Measurements from ENCODE around the gene GSTT2.
"Not testable (repeated sequence)": the region's sequence is repeated elsewhere in the genome, so short reads cannot be mapped to it uniquely, and the experiment has no call there.

Gene GSTT2

GRCh38 chr22:23974345-23974744 is 5.6 kb upstream of the GSTT2 start, which contains the start of gene DDT:
DDT (minus strand) TSS chr22:23974441; CDS start chr22:23974414, 27 bp downstream.
- not testable (repeated sequence) for DNase-seq (ENCODE audit: low read depth in 3 of 3)

- not testable (repeated sequence) for DNase-seq (ENCODE audit: low read depth in 3 of 3)
These were observed 5.0 kb upstream of the GSTT2 start for GRCh38 chr22:23974836-23975352.

- DNase-seq (ENCODE audit: low read depth in 3 of 3): not testable (repeated sequence)
These were observed 2.6 kb upstream of the GSTT2 start for GRCh38 chr22:23977304-23977703.

GRCh38 chr22:23980567-23980966 is 633 bp downstream of the GSTT2 start:
- not testable (repeated sequence) for DNase-seq (ENCODE audit: low read depth in 3 of 3)

GRCh38 chr22:23984430-23984829 is 4.5 kb downstream of the GSTT2 start:
- DNase-seq (ENCODE audit: low read depth in 3 of 3): peak in 1 of 3 donors; percentile 58

GRCh38 chr22:23986089-23986488 is 6.2 kb downstream of the GSTT2 start:
- DNase-seq (ENCODE audit: low read depth in 3 of 3): not testable (repeated sequence)

- DNase-seq (ENCODE audit: low read depth in 3 of 3): not testable (repeated sequence)
These were observed 6.7 kb downstream of the GSTT2 start for GRCh38 chr22:23986538-23987178.

GRCh38 chr22:23989583-23990244 is 9.8 kb downstream of the GSTT2 start:
- DNase-seq (ENCODE audit: low read depth in 3 of 3): not testable (repeated sequence)

- DNase-seq (ENCODE audit: low read depth in 3 of 3): not testable (repeated sequence)
These were observed 13.1 kb downstream of the GSTT2 start for GRCh38 chr22:23993080-23993479.

GRCh38 chr22:23993581-23994177 is 13.7 kb downstream of the GSTT2 start:
- not testable (repeated sequence) for DNase-seq (ENCODE audit: low read depth in 3 of 3)

GRCh38 chr22:23997092-23997491 is 17.2 kb downstream of the GSTT2 start:
- DNase-seq (ENCODE audit: low read depth in 3 of 3): no peak

GRCh38 chr22:23999779-24000178 is 19.8 kb downstream of the GSTT2 start:
- DNase-seq (ENCODE audit: low read depth in 3 of 3): not testable (repeated sequence)

- DNase-seq (ENCODE audit: low read depth in 3 of 3): no peak
These were observed 21.4 kb downstream of the GSTT2 start for GRCh38 chr22:24001314-24001713.

GRCh38 chr22:24002272-24002671 is 22.3 kb downstream of the GSTT2 start:
- no peak for DNase-seq (ENCODE audit: low read depth in 3 of 3)

GRCh38 chr22:24002851-24003250 is 22.9 kb downstream of the GSTT2 start:
- DNase-seq (ENCODE audit: low read depth in 3 of 3): no peak

- DNase-seq (ENCODE audit: low read depth in 3 of 3): no peak
These were observed 24.0 kb downstream of the GSTT2 start for GRCh38 chr22:24003887-24004286.

GRCh38 chr22:24005201-24005600 is 25.3 kb downstream of the GSTT2 start, which contains the start of gene GSTT4:
GSTT4 (minus strand) TSS chr22:24005453; CDS start chr22:24005356, 97 bp downstream.
- no peak for DNase-seq (ENCODE audit: low read depth in 3 of 3)

GRCh38 chr22:24006207-24006913 is 26.4 kb downstream of the GSTT2 start:
- DNase-seq (ENCODE audit: low read depth in 3 of 3): no peak

GRCh38 chr22:24006914-24007214 is 26.9 kb downstream of the GSTT2 start:
- no peak for DNase-seq (ENCODE audit: low read depth in 3 of 3)

- no peak for DNase-seq (ENCODE audit: low read depth in 3 of 3)
These were observed 27.5 kb downstream of the GSTT2 start for GRCh38 chr22:24007253-24008021.

GRCh38 chr22:24008022-24008283 is 28.0 kb downstream of the GSTT2 start:
- DNase-seq (ENCODE audit: low read depth in 3 of 3): no peak
